Muscle of arm (tissue), 14 donors: ENCODE data around the gene MAP3K14. TPM values are rescaled to one million over a fixed set of nuclear protein-coding genes. Genes with fewer than 3 reads are reported as not detected.
"Not testable (repeated sequence)": the region's sequence is repeated elsewhere in the genome, so short reads cannot be mapped to it uniquely, and the experiment has no call there.

ENCODE experiments used
- DNase-seq: peaks from one replicate; pipeline ENCODE4 v3.0.0-alpha.2; 2013
- long read RNA-seq, 11 donors: transcript quantifications; one replicate each; lab custom pipeline, GENCODE V29; 2026
- polyA plus RNA-seq, 12 donors: library from polyadenylated mRNA; unstranded; fragments of 120-200 nt; gene quantifications; one replicate each; pipeline ENCODE4 v1.2.1, GENCODE V29; 2013; ENCODE audit not compliant: insufficient read length in 12 of 12

The MAP3K14 gene
- polyA plus RNA-seq = 10 to 100 TPM in 1 of 12 donors, 1 to 10 TPM in 10, not detected in 1; 5.9 to 10.7 (median 7.3) TPM
- long read RNA-seq, donor 1 = 0 reads
- long read RNA-seq, donor 2, full-length matches to known transcripts = 1 of 1 reads
- long read RNA-seq, donor 2, partial matches to known transcripts = 0 of 1 reads
- long read RNA-seq, donor 2, other reads (novel, unspliced or antisense) = 0 of 1 reads
- long read RNA-seq, donor 3 = 0 reads
- long read RNA-seq, donor 4 = 0 reads
- long read RNA-seq, donor 5, full-length matches to known transcripts = 1 of 1 reads
- long read RNA-seq, donor 5, partial matches to known transcripts = 0 of 1 reads
- long read RNA-seq, donor 5, other reads (novel, unspliced or antisense) = 0 of 1 reads
- long read RNA-seq, donor 6 = 0 reads
- long read RNA-seq, donor 7 = 0 reads
- long read RNA-seq, donor 8 = 0 reads
- long read RNA-seq, donor 9 = 0 reads
- long read RNA-seq, donor 10 = 0 reads
- long read RNA-seq, donor 11 = 0 reads

- DNase-seq = no peak
These were observed at the start of gene MAP3K14 for GRCh38 chr17:45316434-45317110. TSS of gene MAP3K14 (minus strand) at chr17:45317020. CDS start at chr17:45290745, 26,275 bp downstream.

GRCh38 chr17:45366049-45366448, 49.2 kb upstream of the MAP3K14 start:
- DNase-seq = no peak

GRCh38 chr17:45364531-45365390, 47.9 kb upstream of the MAP3K14 start:
- no peak for DNase-seq

GRCh38 chr17:45363498-45363897, 46.7 kb upstream of the MAP3K14 start:
- no peak for DNase-seq

GRCh38 chr17:45361976-45362375, 45.2 kb upstream of the MAP3K14 start:
- DNase-seq = no peak

GRCh38 chr17:45361451-45361850, 44.6 kb upstream of the MAP3K14 start:
- no peak for DNase-seq

GRCh38 chr17:45357364-45357997, 40.7 kb upstream of the MAP3K14 start:
- no peak for DNase-seq

- no peak for DNase-seq
These were observed 38.3 kb upstream of the MAP3K14 start for GRCh38 chr17:45355087-45355486.

GRCh38 chr17:45353043-45353442, 36.2 kb upstream of the MAP3K14 start:
- no peak for DNase-seq

GRCh38 chr17:45351831-45352230, 35.0 kb upstream of the MAP3K14 start:
- no peak for DNase-seq

GRCh38 chr17:45347444-45347843, 30.6 kb upstream of the MAP3K14 start:
- DNase-seq = no peak

- DNase-seq = no peak
These were observed 29.6 kb upstream of the MAP3K14 start for GRCh38 chr17:45346216-45347015.

GRCh38 chr17:45345554-45346215, 28.9 kb upstream of the MAP3K14 start:
- peak; percentile 68 for DNase-seq

- no peak for DNase-seq
These were observed 28.4 kb upstream of the MAP3K14 start for GRCh38 chr17:45345246-45345553.

GRCh38 chr17:45343967-45344664, 27.3 kb upstream of the MAP3K14 start:
- not testable (repeated sequence) for DNase-seq

- no peak for DNase-seq
These were observed 26.2 kb upstream of the MAP3K14 start for GRCh38 chr17:45342871-45343526.

- no peak for DNase-seq
These were observed 25.5 kb upstream of the MAP3K14 start for GRCh38 chr17:45342306-45342705.

- no peak for DNase-seq
These were observed 24.8 kb upstream of the MAP3K14 start for GRCh38 chr17:45341533-45342158.
